GM19397 (cell line): Measurements from ENCODE around the gene MAPK12.

Source experiments
- ATAC-seq: cut with Tn5 transposase; IDR thresholded peaks from one replicate; pipeline ENCODE4 v1.9.1; 2021; ENCODE audit warnings: mild to moderate bottlenecking, moderate library complexity; ENCODE audit not compliant: unreplicated experiment

MAPK12 gene

GRCh38 chr22:50261615-50262459, at the start of gene MAPK12:
TSS of gene MAPK12 (minus strand) at chr22:50261683. CDS start at chr22:50261509, 174 bp downstream.
- ATAC-seq, result peak; percentile 53

GRCh38 chr22:50310949-50311444, 49.5 kb upstream of the MAPK12 start:
- ATAC-seq, result no peak

GRCh38 chr22:50310031-50310722, 48.7 kb upstream of the MAPK12 start:
- no peak for ATAC-seq

- no peak for ATAC-seq
Measured at GRCh38 chr22:50309601-50309991, 48.1 kb upstream of the MAPK12 start.

- ATAC-seq, result no peak
Measured at GRCh38 chr22:50308986-50309600, 47.6 kb upstream of the MAPK12 start.

GRCh38 chr22:50308597-50308935, 47.1 kb upstream of the MAPK12 start:
- ATAC-seq, result no peak

GRCh38 chr22:50307890-50308596, 46.6 kb upstream of the MAPK12 start:
- ATAC-seq, result no peak

- no peak for ATAC-seq
Measured at GRCh38 chr22:50306753-50307749, 45.6 kb upstream of the MAPK12 start, which contains the start of gene PLXNB2. TSS of gene PLXNB2 (minus strand) at chr22:50307646. CDS start at chr22:50290584, 17,062 bp downstream.

GRCh38 chr22:50305923-50306566, 44.6 kb upstream of the MAPK12 start:
- no peak for ATAC-seq

- ATAC-seq, result no peak
Measured at GRCh38 chr22:50305393-50305922, 44.0 kb upstream of the MAPK12 start.

- ATAC-seq, result no peak
Measured at GRCh38 chr22:50304528-50305392, 43.3 kb upstream of the MAPK12 start.

- ATAC-seq, result no peak
Measured at GRCh38 chr22:50303848-50304527, 42.5 kb upstream of the MAPK12 start.

- no peak for ATAC-seq
Measured at GRCh38 chr22:50303515-50303847, 42.0 kb upstream of the MAPK12 start.

GRCh38 chr22:50302564-50302963, 41.1 kb upstream of the MAPK12 start:
- no peak for ATAC-seq

GRCh38 chr22:50302041-50302541, 40.6 kb upstream of the MAPK12 start:
- ATAC-seq, result no peak

- ATAC-seq, result no peak
Measured at GRCh38 chr22:50301581-50301991, 40.1 kb upstream of the MAPK12 start.

- no peak for ATAC-seq
Measured at GRCh38 chr22:50300620-50301257, 39.3 kb upstream of the MAPK12 start.
